Ishikawa (cell line): ENCODE results near the gene ATF7.

Experiments
- CREB1 ChIP-seq: IDR thresholded peaks from 2 replicates; pipeline ENCODE4 v1.6.1; 2012; ENCODE audit warnings: low read depth
- FOXM1 ChIP-seq: IDR thresholded peaks from 2 replicates; pipeline ENCODE4 v1.6.1; 2012; ENCODE audit warnings: low read depth, borderline replicate concordance
- MAX ChIP-seq: IDR thresholded peaks from 2 replicates; pipeline ENCODE4 v1.6.1; 2012
- TAF1 ChIP-seq: IDR thresholded peaks from 2 replicates; pipeline ENCODE4 v1.6.1; 2012; ENCODE audit warnings: low read depth, mild to moderate bottlenecking
- ZBTB7A ChIP-seq: IDR thresholded peaks from 2 replicates; pipeline ENCODE4 v1.6.1; 2012; ENCODE audit warnings: low read depth
- TF ChIP-seq, protein P1 (sequence below): IDR thresholded peaks from 2 replicates; pipeline ENCODE4 v1.6.1; 2012; ENCODE audit warnings: low read depth, mild to moderate bottlenecking

- TF ChIP-seq TAF1 (no peak), ZBTB7A (no peak), MAX (no peak), CREB1 (no peak), FOXM1 (no peak)
- TF ChIP-seq, protein P1, sequence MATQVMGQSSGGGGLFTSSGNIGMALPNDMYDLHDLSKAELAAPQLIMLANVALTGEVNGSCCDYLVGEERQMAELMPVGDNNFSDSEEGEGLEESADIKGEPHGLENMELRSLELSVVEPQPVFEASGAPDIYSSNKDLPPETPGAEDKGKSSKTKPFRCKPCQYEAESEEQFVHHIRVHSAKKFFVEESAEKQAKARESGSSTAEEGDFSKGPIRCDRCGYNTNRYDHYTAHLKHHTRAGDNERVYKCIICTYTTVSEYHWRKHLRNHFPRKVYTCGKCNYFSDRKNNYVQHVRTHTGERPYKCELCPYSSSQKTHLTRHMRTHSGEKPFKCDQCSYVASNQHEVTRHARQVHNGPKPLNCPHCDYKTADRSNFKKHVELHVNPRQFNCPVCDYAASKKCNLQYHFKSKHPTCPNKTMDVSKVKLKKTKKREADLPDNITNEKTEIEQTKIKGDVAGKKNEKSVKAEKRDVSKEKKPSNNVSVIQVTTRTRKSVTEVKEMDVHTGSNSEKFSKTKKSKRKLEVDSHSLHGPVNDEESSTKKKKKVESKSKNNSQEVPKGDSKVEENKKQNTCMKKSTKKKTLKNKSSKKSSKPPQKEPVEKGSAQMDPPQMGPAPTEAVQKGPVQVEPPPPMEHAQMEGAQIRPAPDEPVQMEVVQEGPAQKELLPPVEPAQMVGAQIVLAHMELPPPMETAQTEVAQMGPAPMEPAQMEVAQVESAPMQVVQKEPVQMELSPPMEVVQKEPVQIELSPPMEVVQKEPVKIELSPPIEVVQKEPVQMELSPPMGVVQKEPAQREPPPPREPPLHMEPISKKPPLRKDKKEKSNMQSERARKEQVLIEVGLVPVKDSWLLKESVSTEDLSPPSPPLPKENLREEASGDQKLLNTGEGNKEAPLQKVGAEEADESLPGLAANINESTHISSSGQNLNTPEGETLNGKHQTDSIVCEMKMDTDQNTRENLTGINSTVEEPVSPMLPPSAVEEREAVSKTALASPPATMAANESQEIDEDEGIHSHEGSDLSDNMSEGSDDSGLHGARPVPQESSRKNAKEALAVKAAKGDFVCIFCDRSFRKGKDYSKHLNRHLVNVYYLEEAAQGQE: no peak
Observed at GRCh38 chr12:53532021-53532420, 94.2 kb downstream of the ATF7 start.
